Chondrocyte (in vitro differentiated cells): ENCODE results near the gene CUL7. TPM values are rescaled to one million over a fixed set of nuclear protein-coding genes. Genes with fewer than 3 reads are reported as not detected.
A peak's percentile ranks its signal among the peaks of the same experiment; 100 is the strongest.

ENCODE experiments used
- DNase-seq: peaks from one replicate; pipeline ENCODE4 v3.0.0; 2021; ENCODE audit warnings: mixed read lengths, low spot score
- H3K27ac Mint-ChIP-seq: one replicate; pipeline ENCODE4 v1.8.0; 2021; ENCODE audit warnings: mild to moderate bottlenecking, moderate library complexity, mixed read lengths; ENCODE audit not compliant: unreplicated experiment
- H3K27me3 Mint-ChIP-seq: 2 replicates; pipeline ENCODE4 v1.8.0; 2021; ENCODE audit warnings: low read depth, mixed read lengths
- H3K36me3 Mint-ChIP-seq: 2 replicates; pipeline ENCODE4 v1.8.0; 2021; ENCODE audit warnings: low read depth, mixed read lengths
- H3K4me1 Mint-ChIP-seq: 2 replicates; pipeline ENCODE4 v1.8.0; 2021; ENCODE audit warnings: low read depth, mild to moderate bottlenecking, mixed read lengths
- H3K4me3 Mint-ChIP-seq: one replicate; pipeline ENCODE4 v1.8.0; 2021; ENCODE audit warnings: mild to moderate bottlenecking, moderate library complexity, mixed read lengths; ENCODE audit not compliant: unreplicated experiment
- H3K9me3 Mint-ChIP-seq: 2 replicates; pipeline ENCODE4 v1.8.0; 2021; ENCODE audit warnings: low read depth, mixed read lengths
- CTCF ChIP-seq: fragments of 200-600 bp; sonication (generic); IDR thresholded peaks from 2 replicates; pipeline ENCODE4 v1.5.0; 2021; ENCODE audit warnings: antibody characterized with exemption, mild to moderate bottlenecking, moderate library complexity
- total RNA-seq: library from RNA; stranded (reverse); gene quantifications from 3 replicates; pipeline ENCODE4 v1.2.1, GENCODE V29; 2021

CUL7 gene
- total RNA-seq, 1 donor from 2014 or later, result 54.3 TPM

DNA sequence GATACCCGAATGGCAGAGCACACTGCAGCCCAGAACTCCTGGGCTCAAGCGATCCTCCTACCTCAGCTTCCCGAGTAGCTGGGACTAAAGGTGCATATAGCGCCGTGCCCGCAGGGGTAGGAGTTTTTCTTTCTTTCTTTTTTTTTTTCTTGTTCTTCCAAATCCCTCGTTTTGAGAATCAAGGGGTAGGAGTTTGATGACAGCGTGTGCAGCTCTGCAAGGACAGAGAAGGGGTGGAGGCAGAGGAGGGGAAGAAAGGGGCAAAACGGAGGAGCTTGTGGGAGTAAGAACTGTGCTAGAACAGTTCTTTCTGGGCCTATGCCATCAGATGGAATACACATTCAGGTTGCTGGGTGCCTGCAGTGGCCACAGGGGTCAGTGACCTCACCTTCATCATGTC is 16.9 kb downstream of the CUL7 start:
- no peak overlapping the region for H3K4me3 Mint-ChIP-seq
- TF ChIP-seq CTCF, result no peak
- H3K27ac Mint-ChIP-seq, result no peak overlapping the region
- no peak for DNase-seq
- H3K9me3 Mint-ChIP-seq, result no peaks in the 10 kb centered on the region
- no peaks in the 10 kb centered on the region for H3K27me3 Mint-ChIP-seq
- H3K36me3 Mint-ChIP-seq, result peaks cover 40% of the 10 kb centered on the region
- H3K4me1 Mint-ChIP-seq, result peaks cover 3% of the 10 kb centered on the region

DNA sequence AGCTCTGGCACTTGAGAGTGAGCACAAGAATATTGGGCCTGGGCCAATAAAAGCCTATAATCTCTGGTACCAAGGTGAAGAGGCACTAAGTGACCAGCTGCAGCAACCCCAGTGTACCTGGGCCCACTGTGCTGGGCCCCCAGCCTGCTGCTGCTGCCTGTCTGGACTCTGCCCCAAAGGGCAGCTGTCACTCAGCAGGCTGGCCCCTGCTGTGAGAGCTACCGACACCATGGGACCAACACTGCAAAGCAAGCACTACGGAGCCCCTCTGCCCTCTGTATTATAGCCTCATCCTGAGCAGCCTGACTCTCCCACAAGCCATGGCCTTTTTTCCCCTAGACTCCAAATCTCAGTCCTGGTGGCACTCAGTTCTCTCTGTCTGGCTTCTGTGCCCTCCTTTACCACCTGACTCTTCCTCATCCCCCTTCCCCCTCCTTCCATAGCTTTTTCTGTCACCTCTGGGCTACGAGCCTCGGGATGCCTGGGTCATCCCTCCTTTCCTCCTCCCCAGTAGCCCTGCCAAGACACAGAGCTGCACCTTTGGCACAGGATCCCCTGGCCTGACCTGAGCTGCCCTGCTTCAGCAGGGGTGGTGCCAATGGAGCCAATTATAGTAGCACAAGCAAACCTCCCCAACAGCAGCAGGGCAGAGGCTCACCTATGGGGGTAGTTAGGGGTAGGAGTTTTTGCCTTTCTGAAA is 18.0 kb downstream of the CUL7 start:
- no peaks in the 10 kb centered on the region for H3K9me3 Mint-ChIP-seq
- peaks cover 3% of the 10 kb centered on the region for H3K4me1 Mint-ChIP-seq
- no peak overlapping the region for H3K4me3 Mint-ChIP-seq
- peak overlapping the region; percentile 76 for H3K27ac Mint-ChIP-seq
- peaks cover 36% of the 10 kb centered on the region for H3K36me3 Mint-ChIP-seq
- no peak for TF ChIP-seq CTCF
- no peaks in the 10 kb centered on the region for H3K27me3 Mint-ChIP-seq
- no peak for DNase-seq

DNA sequence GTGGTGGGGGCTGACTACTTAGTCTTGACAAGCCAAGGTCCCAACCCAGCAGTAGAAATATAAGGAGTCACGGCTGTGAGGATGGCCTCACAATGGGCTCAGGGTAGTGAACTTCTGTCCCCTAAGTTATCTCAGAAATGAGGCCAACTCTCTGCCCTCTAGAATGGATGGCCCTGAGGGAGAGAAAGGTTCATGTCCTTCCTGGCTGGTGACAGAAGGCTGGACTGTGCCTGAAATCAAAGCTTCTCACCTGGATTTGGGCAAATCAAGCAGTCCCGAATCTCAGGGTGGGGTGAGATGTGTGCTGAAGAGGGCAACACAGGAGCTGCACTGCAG is 19.5 kb downstream of the CUL7 start:
- Mint-ChIP-seq H3K36me3 (peaks cover 34% of the 10 kb centered on the region), H3K27ac (no peak overlapping the region), H3K4me3 (no peak overlapping the region), H3K4me1 (peaks cover 3% of the 10 kb centered on the region), H3K9me3 (no peaks in the 10 kb centered on the region), H3K27me3 (no peaks in the 10 kb centered on the region)
- no peak for TF ChIP-seq CTCF
- no peak for DNase-seq

GRCh38 chr6:43033496-43034189 is 20.0 kb downstream of the CUL7 start:
- DNase-seq, result no peak
- no peak for TF ChIP-seq CTCF
- Mint-ChIP-seq H3K4me3 (no peak overlapping the region), H3K4me1 (peaks cover 3% of the 10 kb centered on the region), H3K9me3 (no peaks in the 10 kb centered on the region), H3K27ac (no peak overlapping the region), H3K27me3 (no peaks in the 10 kb centered on the region), H3K36me3 (peaks cover 33% of the 10 kb centered on the region)

GRCh38 chr6:43032326-43032725 is 21.3 kb downstream of the CUL7 start:
- Mint-ChIP-seq H3K9me3 (no peaks in the 10 kb centered on the region), H3K36me3 (peaks cover 29% of the 10 kb centered on the region), H3K4me1 (peaks cover 3% of the 10 kb centered on the region), H3K27me3 (no peaks in the 10 kb centered on the region), H3K4me3 (no peak overlapping the region), H3K27ac (peak overlapping the region; percentile 32)
- no peak for DNase-seq
- no peak for TF ChIP-seq CTCF
